ENCODE results near the gene RALGAPA2.

GRCh38 chr20:20473657-20474056 is 238.8 kb downstream of the RALGAPA2 start:
- TF ChIP-seq CTCF (conservative IDR thresholded peaks at IDR 0.05 in 1 of 2, IDR thresholded peaks at IDR 0.05 in 1 of 2; ENCODE audit: low read depth in 1 of 2, low read length in 2 of 2), result no peak
- no peak for TF ChIP-seq EZH2 (IDR thresholded peaks at IDR 0.05; ENCODE audit: low read length, missing control alignments)
